DMS53 treated with DMSO at 0.1 percent for 48 hours (cell line): Measurements from ENCODE around the gene ARGLU1.
"Not testable (repeated sequence)": the region's sequence is repeated elsewhere in the genome, so short reads cannot be mapped to it uniquely, and the experiment has no call there.

ENCODE experiments used
- DNase-seq: peaks from one replicate; lab custom pipeline; 2025; ENCODE audit not compliant: unreplicated experiment; lab: John Stamatoyannopoulos, UW

ARGLU1 gene

GRCh38 chr13:106567474-106568298 lies at the start of gene ARGLU1:
TSS of gene ARGLU1 (minus strand) at chr13:106568137. CDS start at chr13:106567919, 218 bp downstream.
- peak; percentile 37 for DNase-seq

- DNase-seq: no peak
These were observed 49.6 kb upstream of the ARGLU1 start for GRCh38 chr13:106617561-106617960.

- no peak for DNase-seq
These were observed 48.8 kb upstream of the ARGLU1 start for GRCh38 chr13:106616729-106617128.

GRCh38 chr13:106614874-106615273 lies 46.9 kb upstream of the ARGLU1 start:
- DNase-seq: no peak

- no peak for DNase-seq
These were observed 44.8 kb upstream of the ARGLU1 start for GRCh38 chr13:106612688-106613087.

GRCh38 chr13:106610486-106610885 lies 42.5 kb upstream of the ARGLU1 start:
- DNase-seq: no peak

- DNase-seq: no peak
These were observed 41.2 kb upstream of the ARGLU1 start for GRCh38 chr13:106609116-106609515.

- DNase-seq: no peak
These were observed 35.6 kb upstream of the ARGLU1 start for GRCh38 chr13:106603546-106603945.

- DNase-seq: peak; percentile 55
These were observed 34.2 kb upstream of the ARGLU1 start for GRCh38 chr13:106602178-106602577.

- no peak for DNase-seq
These were observed 33.6 kb upstream of the ARGLU1 start for GRCh38 chr13:106601489-106601888.

GRCh38 chr13:106600798-106601135 lies 32.8 kb upstream of the ARGLU1 start:
- DNase-seq: not testable (repeated sequence)

GRCh38 chr13:106599875-106600797 lies 32.2 kb upstream of the ARGLU1 start:
- no peak for DNase-seq

- peak; percentile 2 for DNase-seq
These were observed 29.9 kb upstream of the ARGLU1 start for GRCh38 chr13:106597749-106598395.

GRCh38 chr13:106597186-106597585 lies 29.2 kb upstream of the ARGLU1 start:
- no peak for DNase-seq

GRCh38 chr13:106596275-106596937 lies 28.5 kb upstream of the ARGLU1 start:
- DNase-seq: no peak

GRCh38 chr13:106595625-106596024 lies 27.7 kb upstream of the ARGLU1 start:
- DNase-seq: no peak

GRCh38 chr13:106594980-106595379 lies 27.0 kb upstream of the ARGLU1 start:
- no peak for DNase-seq

GRCh38 chr13:106593132-106593531 lies 25.2 kb upstream of the ARGLU1 start:
- no peak for DNase-seq

GRCh38 chr13:106591299-106591698 lies 23.4 kb upstream of the ARGLU1 start:
- DNase-seq: no peak

GRCh38 chr13:106589716-106590115 lies 21.8 kb upstream of the ARGLU1 start:
- DNase-seq: no peak

- DNase-seq: no peak
These were observed 20.4 kb upstream of the ARGLU1 start for GRCh38 chr13:106588367-106588766.
